Measurements from ENCODE around the gene DSCAM.

- TF ChIP-seq CTCF (IDR thresholded peaks at IDR 0.05; ENCODE audit: insufficient read depth, low read length, poor library complexity, severe bottlenecking) (no peak), EZH2phosphoT487 (conservative IDR thresholded peaks at IDR 0.05; ENCODE audit: low read length) (no peak)
These were observed 283.1 kb downstream of the DSCAM start for GRCh38 chr21:40563900-40564299.

All from SU-DHL-6 (cell line).